Adrenal gland (tissue), 12 donors: ENCODE results near the gene OOSP2. TPM values are rescaled to one million over a fixed set of nuclear protein-coding genes. Genes with fewer than 3 reads are reported as not detected.

Experiments used
- DNase-seq, 7 donors: peaks; one replicate each; pipeline ENCODE4 v3.0.0-alpha.2; 2019 to 2020
- H3K27ac ChIP-seq, 5 donors: fragments of 200-600 bp; sonication (generic) in 4 of 5; 1 replicate in 3 of 5; 2 replicates in 2 of 5; pipeline versions ENCODE4 v1.5.1 to v1.8.0; 2016 to 2020; ENCODE audit warnings: mild to moderate bottlenecking in 1 of 5
- H3K27me3 ChIP-seq: fragments of 200-600 bp; 2 replicates; pipeline ENCODE4 v1.8.0; 2021
- H3K36me3 ChIP-seq, 2 donors: fragments of 200-600 bp; replicated peaks in 1 of 2; 1 replicate in 1 of 2; 2 replicates in 1 of 2; pipeline versions ENCODE4 v1.5.1 to v1.8.0; 2018 to 2022
- H3K4me1 ChIP-seq, 2 donors: fragments of 200-600 bp; replicated peaks in 1 of 2; 1 replicate in 1 of 2; 2 replicates in 1 of 2; pipeline versions ENCODE4 v1.5.1 to v1.8.0; 2018 to 2021
- H3K4me3 ChIP-seq, 4 donors: fragments of 200-600 bp; sonication (generic) in 3 of 4; one replicate each; pipeline ENCODE4 v1.5.1; 2016 to 2018
- H3K9me3 ChIP-seq, 3 donors: fragments of 200-600 bp; sonication (generic) in 1 of 3; replicated peaks in 1 of 3; 1 replicate in 2 of 3; 2 replicates in 1 of 3; pipeline versions ENCODE4 v1.5.1 to v1.8.0; 2016 to 2021
- POLR2A ChIP-seq, 2 donors: fragments of 450-650 bp; IDR thresholded peaks; one replicate each; pipeline ENCODE4 v1.6.1; 2017; ENCODE audit warnings: antibody characterized with exemption in 2 of 2, mild to moderate bottlenecking in 2 of 2, moderate library complexity in 1 of 2
- WGBS, 4 donors: extraction: QIAGEN DNeasy Blood & Tissue Kit in 2 of 4; methylation state at CpG; one replicate each; pipeline versions ENCODE4 v1.1.5 to v1.1.7; 2013 to 2017; 5-methylcytosine and 5-hydroxymethylcytosine counted together
- intact Hi-C, 2 donors: fragments of 100-400 bp; cut with DNase I; formaldehyde crosslinking; loops; one replicate each; pipeline versions ENCODE4 v1.14.1 to v1.15.0; 2022 to 2023
- polyA plus RNA-seq, 3 donors: library from polyadenylated mRNA; stranded (reverse); fragments of 200-250 nt in 2 of 3; fragments of 350-450 nt in 1 of 3; fragmentation: Illumina TruSeq in 1 of 3; extraction: RNeasy Lipid Tissue Mini Kit (QIAGEN cat#74804) in 1 of 3; gene quantifications; one replicate each; pipeline ENCODE4 v1.2.3, GENCODE V29; 2013 to 2014
- total RNA-seq, 9 donors: library from RNA; depleted of rRNA in 4 of 9; stranded (reverse); fragments of >200 nt in 4 of 9; fragments of 120-200 nt in 1 of 9; fragmentation: NEBNext Ultra II Directional in 1 of 9; extraction: Animal tissue kit (Norgen Biotek cat#: 25700) in 1 of 9; gene quantifications; one replicate each; pipeline versions ENCODE4 v1.1.0 to v1.2.4, GENCODE V29; 2013 to 2023
- TF ChIP-seq, protein P1 (sequence below), 6 experiments: fragments of 450-650 bp in 4 of 6; fragments of 200-600 bp in 2 of 6; sonication (generic) in 1 of 6; IDR thresholded peaks; 1 replicate in 5 of 6; 2 replicates in 1 of 6; pipeline versions ENCODE4 v1.5.1 to v1.8.0; 2016 to 2021; ENCODE audit warnings: antibody characterized with exemption in 6 of 6, mild to moderate bottlenecking in 2 of 6, moderate library complexity in 1 of 6
- donor health status: healthy with polysubstance abuse.
- donor health status: Bipolar disorder and iron deficiency.
- donor health status: DM: yes; HTN: yes; CAD: no.
- donor health status: DM: no; HTN: no; CAD: no.
- donor health status: DM: no; HTN: no; CAD: no.
- donor health status: DM: yes; HTN: yes; CAD: no.

Gene OOSP2
- total and polyA plus RNA-seq, 12 donors: not detected

DNA sequence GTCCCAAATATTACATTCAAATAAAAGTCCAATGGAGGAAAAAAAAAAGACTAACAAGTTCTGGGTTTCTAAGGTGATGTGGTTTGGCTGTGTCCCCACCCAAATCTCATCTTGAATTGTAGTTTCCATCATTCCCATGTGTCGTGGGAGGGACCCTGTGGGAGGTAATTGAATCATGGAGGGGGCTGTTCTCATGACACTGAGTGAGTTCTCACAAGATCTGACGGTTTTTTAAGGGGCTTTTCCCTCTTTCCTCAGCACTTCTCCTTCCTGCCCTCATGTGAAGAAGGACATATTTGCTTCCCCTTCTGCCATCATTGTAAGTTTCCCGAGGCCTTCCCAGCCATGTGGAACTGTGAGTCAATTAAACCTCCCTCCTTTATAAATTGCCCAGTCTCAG lies 40.3 kb downstream of the OOSP2 start:
- Histone ChIP-seq H3K27ac (no peak overlapping the region), H3K4me3 (no peak overlapping the region), H3K9me3 (no peaks in the 10 kb centered on the region), H3K27me3 (no peaks in the 10 kb centered on the region), H3K4me1 (no peaks in the 10 kb centered on the region), H3K36me3 (no peaks in the 10 kb centered on the region)
- TF ChIP-seq, protein P1, sequence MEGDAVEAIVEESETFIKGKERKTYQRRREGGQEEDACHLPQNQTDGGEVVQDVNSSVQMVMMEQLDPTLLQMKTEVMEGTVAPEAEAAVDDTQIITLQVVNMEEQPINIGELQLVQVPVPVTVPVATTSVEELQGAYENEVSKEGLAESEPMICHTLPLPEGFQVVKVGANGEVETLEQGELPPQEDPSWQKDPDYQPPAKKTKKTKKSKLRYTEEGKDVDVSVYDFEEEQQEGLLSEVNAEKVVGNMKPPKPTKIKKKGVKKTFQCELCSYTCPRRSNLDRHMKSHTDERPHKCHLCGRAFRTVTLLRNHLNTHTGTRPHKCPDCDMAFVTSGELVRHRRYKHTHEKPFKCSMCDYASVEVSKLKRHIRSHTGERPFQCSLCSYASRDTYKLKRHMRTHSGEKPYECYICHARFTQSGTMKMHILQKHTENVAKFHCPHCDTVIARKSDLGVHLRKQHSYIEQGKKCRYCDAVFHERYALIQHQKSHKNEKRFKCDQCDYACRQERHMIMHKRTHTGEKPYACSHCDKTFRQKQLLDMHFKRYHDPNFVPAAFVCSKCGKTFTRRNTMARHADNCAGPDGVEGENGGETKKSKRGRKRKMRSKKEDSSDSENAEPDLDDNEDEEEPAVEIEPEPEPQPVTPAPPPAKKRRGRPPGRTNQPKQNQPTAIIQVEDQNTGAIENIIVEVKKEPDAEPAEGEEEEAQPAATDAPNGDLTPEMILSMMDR (IDR thresholded peaks at IDR 0.05): no peak
- no peak for TF ChIP-seq POLR2A (IDR thresholded peaks at IDR 0.05)
- DNase-seq: no peak
- intact Hi-C loops: no loop called here
- 51 to 76% (median 54%) methylated on average over 3 of the region's 3 CpGs for WGBS, 4 donors

DNA sequence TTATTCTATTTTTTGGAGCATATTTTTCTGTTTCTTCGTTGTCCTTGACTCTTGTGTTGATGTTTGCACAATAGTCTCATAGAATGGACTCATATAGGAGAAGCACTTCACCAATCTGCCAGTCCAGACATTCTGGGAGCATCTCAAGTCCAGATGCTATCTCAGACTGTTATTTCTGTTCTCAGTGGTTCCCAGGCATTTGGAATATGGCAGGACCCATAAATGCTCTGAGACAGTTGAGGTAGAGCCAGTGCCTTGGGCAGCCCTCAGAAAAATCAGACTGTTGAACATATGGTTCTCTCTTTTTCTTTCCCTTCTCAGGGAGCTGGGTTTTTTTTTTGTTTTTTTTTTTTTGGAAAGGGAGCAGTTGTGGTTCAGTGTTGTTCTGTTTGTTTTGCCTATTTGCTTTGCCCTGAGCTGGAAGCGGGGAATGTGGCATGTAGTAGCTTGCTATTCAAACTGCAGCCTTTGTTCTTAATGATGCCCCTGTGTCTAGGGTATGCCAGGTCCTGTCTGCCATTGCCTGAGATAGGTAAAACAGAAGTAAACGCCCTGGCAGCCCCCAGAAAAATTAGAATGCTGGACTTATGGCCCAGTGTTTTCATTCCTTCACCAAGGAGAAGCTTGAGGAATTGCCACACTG lies 44.5 kb downstream of the OOSP2 start:
- H3K4me1 ChIP-seq: no peaks in the 10 kb centered on the region
- no peak for DNase-seq
- WGBS, 4 donors: 71 to 77% (median 73%) methylated on average over 3 of the region's 3 CpGs
- H3K27ac ChIP-seq: no peak overlapping the region
- no peaks in the 10 kb centered on the region for H3K36me3 ChIP-seq
- intact Hi-C loops: no loop called here
- TF ChIP-seq POLR2A (IDR thresholded peaks at IDR 0.05): no peak
- TF ChIP-seq, protein P1 (IDR thresholded peaks at IDR 0.05): no peak
- H3K9me3 ChIP-seq: no peaks in the 10 kb centered on the region
- H3K27me3 ChIP-seq: no peaks in the 10 kb centered on the region
- H3K4me3 ChIP-seq: no peak overlapping the region

DNA sequence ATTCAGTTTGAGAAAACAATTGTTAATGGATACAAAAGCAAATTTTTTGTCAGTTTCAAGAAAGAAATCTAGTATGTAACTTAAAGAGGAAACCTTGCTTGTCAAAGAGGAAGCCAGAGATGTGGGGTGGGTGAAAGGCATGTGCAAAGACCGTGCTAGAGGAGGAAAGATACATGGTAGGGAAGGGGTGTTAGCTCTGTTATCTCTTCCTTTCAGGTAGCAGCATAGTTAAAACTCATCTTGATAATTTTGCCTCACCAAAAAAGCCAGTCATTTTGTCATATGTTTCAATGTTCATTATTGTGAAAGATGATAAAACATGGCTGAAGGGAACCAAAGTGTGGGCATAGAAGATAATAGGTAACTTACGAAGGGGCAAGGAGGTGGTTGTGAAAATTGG lies 45.7 kb downstream of the OOSP2 start:
- DNase-seq: no peak
- H3K4me1 ChIP-seq: no peaks in the 10 kb centered on the region
- TF ChIP-seq POLR2A (IDR thresholded peaks at IDR 0.05): no peak
- TF ChIP-seq, protein P1 (IDR thresholded peaks at IDR 0.05): no peak
- H3K27me3 ChIP-seq: no peaks in the 10 kb centered on the region
- no peak overlapping the region for H3K4me3 ChIP-seq
- no peaks in the 10 kb centered on the region for H3K36me3 ChIP-seq
- intact Hi-C loops: no loop called here
- no peaks in the 10 kb centered on the region for H3K9me3 ChIP-seq
- 70 to 84% (median 79%) methylated on average over 2 of the region's 2 CpGs for WGBS, 4 donors
- no peak overlapping the region for H3K27ac ChIP-seq

DNA sequence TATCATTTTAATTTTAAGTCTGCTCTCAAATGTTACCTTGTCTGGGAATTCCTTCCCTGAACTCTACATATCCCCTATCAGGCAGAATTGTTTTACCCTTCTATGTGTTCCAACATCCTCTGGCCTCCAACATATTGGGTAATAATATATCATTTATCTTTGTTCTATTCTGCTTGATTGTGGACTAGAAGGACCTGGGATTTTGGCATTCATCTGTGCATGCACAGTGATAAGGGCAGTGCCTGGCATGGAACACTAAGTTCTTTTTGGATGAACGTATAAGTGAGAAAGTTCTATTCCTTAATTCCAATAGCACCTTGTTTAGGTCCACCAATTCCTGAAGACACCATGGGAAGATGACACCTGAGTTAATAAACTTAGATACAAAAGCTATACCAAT lies 47.0 kb downstream of the OOSP2 start:
- WGBS, 4 donors: 47 to 73% (median 57%) methylated on average over 1 of the region's 1 CpG
- TF ChIP-seq POLR2A (IDR thresholded peaks at IDR 0.05): no peak
- TF ChIP-seq, protein P1 (IDR thresholded peaks at IDR 0.05): no peak
- no peak overlapping the region for H3K27ac ChIP-seq
- no peak overlapping the region for H3K4me3 ChIP-seq
- intact Hi-C loops: no loop called here
- DNase-seq: peak in 1 of 7 donors; percentile 28
- H3K36me3 ChIP-seq: no peaks in the 10 kb centered on the region
- H3K9me3 ChIP-seq: no peaks in the 10 kb centered on the region
- no peaks in the 10 kb centered on the region for H3K4me1 ChIP-seq
- no peaks in the 10 kb centered on the region for H3K27me3 ChIP-seq
